NB4 (cell line): ENCODE results near the gene NHLH2.

ENCODE experiments used
- CTCF ChIP-seq: IDR thresholded peaks from one replicate; pipeline ENCODE4 v1.5.1; 2012; ENCODE audit warnings: low read depth, low read length
- POLR2A ChIP-seq: IDR thresholded peaks from 2 replicates; pipeline ENCODE4 v1.6.1; 2011; ENCODE audit warnings: mild to moderate bottlenecking; ENCODE audit not compliant: insufficient read length; ENCODE audit errors: extremely low read depth

GRCh38 chr1:115822117-115822516, 18.8 kb downstream of the NHLH2 start:
- no peak for TF ChIP-seq POLR2A
- no peak for TF ChIP-seq CTCF
